ENCODE results near the gene HSD17B10. TPM values are rescaled to one million over a fixed set of nuclear protein-coding genes. Genes with fewer than 3 reads are reported as not detected.

The HSD17B10 gene
- 78.1 and 78.9 TPM in 2 replicates for total RNA-seq (2014; rRNA removed; shearing (Covaris generic))
- polyA plus RNA-seq (2016; fragmentation: Nextera tagmentation; extraction: Ambion mirVana) = 121 TPM in 2 replicates
- long read RNA-seq, transcript HSD17B10-201 (6 exons, 960 nt) = major isoform, 49 of 61 reads
- long read RNA-seq, partial matches to known transcripts = 6 of 61 reads
- long read RNA-seq, other reads (novel, unspliced or antisense) = 3 of 61 reads

- peak within 1 kb of the TSS; percentile 78 for H3K4me2 ChIP-seq
- DNase-seq (ENCODE audit: low spot score) (peak; percentile 96), ATAC-seq (peak; percentile 96)
- H3K4me1 ChIP-seq (ENCODE audit: insufficient read depth) = no peaks in the 10 kb centered on the region
- no peaks in the 10 kb centered on the region for H4K20me1 ChIP-seq (replicated peaks; ENCODE audit: insufficient read depth)
- TF ChIP-seq ZNF331 (CRISPR knock-in tag; IDR thresholded peaks at IDR 0.05; ENCODE audit: low read depth) (no peak), ZNF114 (CRISPR knock-in tag; IDR thresholded peaks at IDR 0.05) (no peak), ZNF462 (CRISPR knock-in tag; IDR thresholded peaks at IDR 0.05) (no peak), POLR2AphosphoS5 (IDR thresholded peaks at IDR 0.05; ENCODE audit: low read depth) (peak; percentile 72), EZH2 (IDR thresholded peaks at IDR 0.05; ENCODE audit: low read depth, unreplicated experiment) (no peak), CTCF (conservative IDR thresholded peaks at IDR 0.05; ENCODE audit: low read depth in 2 of 2) (no peak), ETS1 (IDR thresholded peaks at IDR 0.05) (no peak), NANOG (IDR thresholded peaks at IDR 0.05; ENCODE audit: borderline replicate concordance) (no peak), CREB1 (CRISPR knock-in tag; IDR thresholded peaks at IDR 0.05; ENCODE audit: low read depth) (0 out of 2 replicates have a peak, but pooled peaks have one; percentile 23), JUNB (IDR thresholded peaks at IDR 0.05; ENCODE audit: unreplicated experiment) (no peak), REST (IDR thresholded peaks at IDR 0.05; ENCODE audit: unreplicated experiment) (no peak)
- Mint-ChIP-seq H3K36me3 (ENCODE audit: low read depth) (peaks cover 15% of the 10 kb centered on the region), H3K4me1 (peaks cover 5% of the 10 kb centered on the region; the same call in 2 of the 3 replicates), H3K9me3 (no peaks in the 10 kb centered on the region), H3K27ac (peak within 1 kb of the TSS; percentile 95), H3K27me3 (ENCODE audit: insufficient read depth, low read depth, poor library complexity) (peaks cover under 1% of the 10 kb centered on the region), H3K4me3 (peak within 1 kb of the TSS; percentile 99)
- peak within 1 kb of the TSS; percentile 70 for H3K4me3 ChIP-seq
- no peaks in the 10 kb centered on the region for H3K79me2 ChIP-seq (replicated peaks; ENCODE audit: insufficient read depth)
- no peaks in the 10 kb centered on the region for H3K27me3 ChIP-seq (ENCODE audit: insufficient read depth)
- H3K36me3 ChIP-seq (ENCODE audit: insufficient read depth) = no peaks in the 10 kb centered on the region
- no peaks in the 10 kb centered on the region for H3K9me2 ChIP-seq (ENCODE audit: insufficient read depth)
- H3K27ac ChIP-seq (ENCODE audit: low read depth) = peak within 1 kb of the TSS; percentile 72; the same call in 1 of the 2 replicates
- H2AFZ ChIP-seq = peak within 1 kb of the TSS; percentile 88
- H3F3A ChIP-seq (replicated peaks; ENCODE audit: low read depth) = no peaks in the 10 kb centered on the region
Observed at GRCh38 chrX:53433651-53434639, at the start of gene HSD17B10. Gene HSD17B10 (minus strand): TSS chrX:53434370. CDS start chrX:53434345, 25 bp downstream.

All from GM23338 (cell line).